ENCODE measurements around the gene KCNH6. TPM values are rescaled to one million over a fixed set of nuclear protein-coding genes. Genes with fewer than 3 reads are reported as not detected.
A peak's percentile ranks its signal among the peaks of the same experiment; 100 is the strongest.

KCNH6 gene
- total RNA-seq, 1 experiment from 2014 or later: not detected

GRCh38 chr17:63568563-63568962 lies 45.4 kb downstream of the KCNH6 start:
- H3K27ac ChIP-seq (ENCODE audit: low read depth, low read length, poor library complexity, severe bottlenecking): no peak overlapping the region
- H3K27me3 ChIP-seq (replicated peaks; ENCODE audit: insufficient read depth, low read depth, low read length, poor library complexity): no peaks in the 10 kb centered on the region
- ChIA-PET CTCF (no interaction called here), POLR2A (ENCODE audit: low non-redundant PET) (interaction anchor here (0.8 to 1.1 kb wide), 2 partner anchors 109 to 378 kb away, joined by 3 to 5 read pairs; no protein-coding TSS in a partner anchor)
- H3K4me3 ChIP-seq (ENCODE audit: low read depth, low read length, poor library complexity, severe bottlenecking): no peak overlapping the region
- BruUV-seq (replicated peaks): no TSS peak
- intact Hi-C loops (cut with micrococcal nuclease; ENCODE audit: unreplicated experiment): no loop called here
- H3K9me3 ChIP-seq (ENCODE audit: low read depth, low read length, poor library complexity, severe bottlenecking): no peaks in the 10 kb centered on the region
- no peak for DNase-seq (ENCODE audit: low spot score)
- H3K4me1 ChIP-seq (ENCODE audit: insufficient read depth, low read length, poor library complexity, severe bottlenecking): peaks cover 3% of the 10 kb centered on the region
- no peak for TF ChIP-seq CTCF (conservative IDR thresholded peaks at IDR 0.05; ENCODE audit: low read depth, low read length)
- no peak for TF ChIP-seq EZH2 (IDR thresholded peaks at IDR 0.05; ENCODE audit: borderline replicate concordance, low read depth, low read length, poor library complexity, severe bottlenecking)
- H3K36me3 ChIP-seq (ENCODE audit: insufficient read depth, low read length, poor library complexity, severe bottlenecking): no peaks in the 10 kb centered on the region

- peaks cover 3% of the 10 kb centered on the region for H3K4me1 ChIP-seq (ENCODE audit: insufficient read depth, low read length, poor library complexity, severe bottlenecking)
- H3K9me3 ChIP-seq (ENCODE audit: low read depth, low read length, poor library complexity, severe bottlenecking): no peaks in the 10 kb centered on the region
- ChIA-PET POLR2A (ENCODE audit: low non-redundant PET) (no interaction called here), CTCF (no interaction called here)
- no peaks in the 10 kb centered on the region for H3K27me3 ChIP-seq (replicated peaks; ENCODE audit: insufficient read depth, low read depth, low read length, poor library complexity)
- DNase-seq (ENCODE audit: low spot score): peak; percentile 41
- no peak for TF ChIP-seq EZH2 (IDR thresholded peaks at IDR 0.05; ENCODE audit: borderline replicate concordance, low read depth, low read length, poor library complexity, severe bottlenecking)
- no peak for TF ChIP-seq CTCF (conservative IDR thresholded peaks at IDR 0.05; ENCODE audit: low read depth, low read length)
- no peaks in the 10 kb centered on the region for H3K36me3 ChIP-seq (ENCODE audit: insufficient read depth, low read length, poor library complexity, severe bottlenecking)
- no TSS peak for BruUV-seq (replicated peaks)
- intact Hi-C loops (cut with micrococcal nuclease; ENCODE audit: unreplicated experiment): no loop called here
- no peak overlapping the region for H3K4me3 ChIP-seq (ENCODE audit: low read depth, low read length, poor library complexity, severe bottlenecking)
- H3K27ac ChIP-seq (ENCODE audit: low read depth, low read length, poor library complexity, severe bottlenecking): no peak overlapping the region
Measured at GRCh38 chr17:63571632-63572310, 48.6 kb downstream of the KCNH6 start.

GRCh38 chr17:63573634-63574033 lies 50.5 kb downstream of the KCNH6 start:
- intact Hi-C loops (cut with micrococcal nuclease; ENCODE audit: unreplicated experiment): no loop called here
- Histone ChIP-seq H3K36me3 (ENCODE audit: insufficient read depth, low read length, poor library complexity, severe bottlenecking) (no peaks in the 10 kb centered on the region), H3K9me3 (ENCODE audit: low read depth, low read length, poor library complexity, severe bottlenecking) (no peaks in the 10 kb centered on the region), H3K27me3 (replicated peaks; ENCODE audit: insufficient read depth, low read depth, low read length, poor library complexity) (no peaks in the 10 kb centered on the region), H3K4me1 (ENCODE audit: insufficient read depth, low read length, poor library complexity, severe bottlenecking) (peaks cover 3% of the 10 kb centered on the region), H3K27ac (ENCODE audit: low read depth, low read length, poor library complexity, severe bottlenecking) (no peak overlapping the region), H3K4me3 (ENCODE audit: low read depth, low read length, poor library complexity, severe bottlenecking) (no peak overlapping the region)
- TF ChIP-seq CTCF (conservative IDR thresholded peaks at IDR 0.05; ENCODE audit: low read depth, low read length): peak; percentile 37
- TF ChIP-seq EZH2 (IDR thresholded peaks at IDR 0.05; ENCODE audit: borderline replicate concordance, low read depth, low read length, poor library complexity, severe bottlenecking): no peak
- no TSS peak for BruUV-seq (replicated peaks)
- CTCF ChIA-PET: interaction anchor here (2.5 kb wide), 1 partner anchor 148 kb away, joined by 10 read pairs; no protein-coding TSS in a partner anchor
- POLR2A ChIA-PET (ENCODE audit: low non-redundant PET): no interaction called here
- no peak for DNase-seq (ENCODE audit: low spot score)

All from A673 (cell line).